WTC11 (cell line): ENCODE results near the gene PHF5A. TPM values are rescaled to one million over a fixed set of nuclear protein-coding genes. Genes with fewer than 3 reads are reported as not detected.

Experiments
- ATAC-seq: fragments of 200-7000 bp; cut with Tn5 transposase; 2 replicates; pipeline ENCODE4 v1.10.0; 2021; ENCODE audit warnings: mild to moderate bottlenecking, moderate library complexity
- CTCF ChIA-PET: fragments of 300-600 bp; sonication (Branson Sonifier 250); formaldehyde crosslinking; loops from one replicate; lab custom pipeline; 2021; ENCODE audit warnings: antibody characterized with exemption; lab: Charles Lee
- POLR2A ChIA-PET: fragments of 350-600 bp; sonication (Branson Sonifier 250); formaldehyde crosslinking; loops from one replicate; lab custom pipeline; 2021; ENCODE audit warnings: antibody characterized with exemption; lab: Charles Lee
- DNase-seq: peaks from one replicate; pipeline ENCODE4 v3.0.0; 2021; ENCODE audit warnings: low spot score
- H3K27ac Mint-ChIP-seq: 2 replicates; pipeline ENCODE4 v1.8.0; 2021; ENCODE audit warnings: mixed read lengths
- H3K27me3 Mint-ChIP-seq: 2 replicates; pipeline ENCODE4 v1.8.0; 2021; ENCODE audit warnings: low read depth, mild to moderate bottlenecking, moderate library complexity, mixed read lengths
- H3K36me3 Mint-ChIP-seq: 2 replicates; pipeline ENCODE4 v1.8.0; 2021; ENCODE audit warnings: mixed read lengths
- H3K4me1 Mint-ChIP-seq: 2 replicates; pipeline ENCODE4 v1.8.0; 2022; ENCODE audit warnings: mixed read lengths
- H3K4me3 Mint-ChIP-seq: 2 replicates; pipeline ENCODE4 v1.8.0; 2021; ENCODE audit warnings: mild to moderate bottlenecking, moderate library complexity, mixed read lengths
- H3K9me3 Mint-ChIP-seq: 2 replicates; pipeline ENCODE4 v1.8.0; 2021; ENCODE audit warnings: mixed read lengths
- AR ChIP-seq: fragments of 250-450 bp; sonication (Bioruptor Pico); IDR thresholded peaks from 2 replicates; pipeline ENCODE4 v1.9.0; 2021; ENCODE audit warnings: mild to moderate bottlenecking
- ATF2 ChIP-seq: sonication (generic); formaldehyde crosslinking; IDR thresholded peaks from 2 replicates; pipeline ENCODE4 v1.8.1; 2022; ENCODE audit warnings: low read depth, missing genetic modification reagents, borderline replicate concordance
- CREM ChIP-seq: sonication (generic); formaldehyde crosslinking; IDR thresholded peaks from 2 replicates; pipeline ENCODE4 v1.8.1; 2022; ENCODE audit warnings: mild to moderate bottlenecking, missing genetic modification reagents, moderate library complexity
- E2F1 ChIP-seq: sonication (generic); formaldehyde crosslinking; IDR thresholded peaks from 2 replicates; pipeline ENCODE4 v1.8.0; 2022; ENCODE audit warnings: mild to moderate bottlenecking, missing genetic modification reagents
- ELF4 ChIP-seq: sonication (generic); formaldehyde crosslinking; IDR thresholded peaks from 2 replicates; pipeline ENCODE4 v1.8.1; 2022; ENCODE audit warnings: low read depth, mild to moderate bottlenecking, moderate library complexity, missing genetic modification reagents
- EMX1 ChIP-seq: fragments of 250-450 bp; sonication (Bioruptor Pico); IDR thresholded peaks from 2 replicates; pipeline ENCODE4 v1.8.0; 2021; ENCODE audit warnings: mild to moderate bottlenecking
- FOXK1 ChIP-seq: sonication (generic); formaldehyde crosslinking; IDR thresholded peaks from 2 replicates; pipeline ENCODE4 v1.8.0; 2022; ENCODE audit warnings: mild to moderate bottlenecking, moderate library complexity, missing genetic modification reagents
- GABPB1 ChIP-seq: sonication (generic); formaldehyde crosslinking; IDR thresholded peaks from 2 replicates; pipeline ENCODE4 v1.8.1; 2023; ENCODE audit warnings: mild to moderate bottlenecking, missing genetic modification reagents
- GTF2I ChIP-seq: fragments of 250-450 bp; sonication (Bioruptor Pico); conservative IDR thresholded peaks from 2 replicates; pipeline ENCODE4 v1.4.0; 2021; ENCODE audit warnings: mild to moderate bottlenecking
- HMGA2 ChIP-seq: fragments of 250-450 bp; sonication (Bioruptor Pico); IDR thresholded peaks from 2 replicates; pipeline ENCODE4 v1.4.0; 2021; ENCODE audit warnings: mild to moderate bottlenecking, moderate library complexity
- IRF1 ChIP-seq: sonication (generic); formaldehyde crosslinking; IDR thresholded peaks from 2 replicates; pipeline ENCODE4 v1.8.0; 2023; ENCODE audit warnings: missing genetic modification reagents
- KAT7 ChIP-seq: sonication (generic); formaldehyde crosslinking; IDR thresholded peaks from 2 replicates; pipeline ENCODE4 v1.8.1; 2023; ENCODE audit warnings: missing genetic modification reagents, mild to moderate bottlenecking, borderline replicate concordance
- PRDM15 ChIP-seq: sonication (generic); formaldehyde crosslinking; IDR thresholded peaks from 2 replicates; pipeline ENCODE4 v1.8.0; 2022; ENCODE audit warnings: missing genetic modification reagents
- RORB ChIP-seq: fragments of 250-450 bp; sonication (Bioruptor Pico); IDR thresholded peaks from 2 replicates; pipeline ENCODE4 v1.9.0; 2021; ENCODE audit warnings: mild to moderate bottlenecking
- SOX15 ChIP-seq: fragments of 250-450 bp; sonication (Bioruptor Pico); IDR thresholded peaks from 2 replicates; pipeline ENCODE4 v1.9.0; 2021; ENCODE audit warnings: mild to moderate bottlenecking
- TP53 ChIP-seq: sonication (generic); formaldehyde crosslinking; IDR thresholded peaks from 2 replicates; pipeline ENCODE4 v1.8.1; 2023; ENCODE audit warnings: mild to moderate bottlenecking, missing genetic modification reagents
- ZBTB43 ChIP-seq: sonication (generic); formaldehyde crosslinking; IDR thresholded peaks from 2 replicates; pipeline ENCODE4 v1.8.1; 2023; ENCODE audit warnings: mild to moderate bottlenecking, missing genetic modification reagents
- total RNA-seq: library from RNA; stranded (reverse); gene quantifications from 3 replicates; pipeline ENCODE4 v1.2.3, GENCODE V29; 2021

PHF5A gene
- total RNA-seq, 1 experiment from 2014 or later: 93.1 TPM

- TF ChIP-seq ELF4 (CRISPR knock-in tag) (no peak), ZBTB43 (CRISPR knock-in tag) (no peak), HMGA2 (no peak)
These were observed 52.9 kb downstream of the PHF5A start (continued) for GRCh38 chr22:41415554-41415953.

GRCh38 chr22:41411021-41411851 lies 57.3 kb downstream of the PHF5A start:
- H3K36me3 Mint-ChIP-seq: no peaks in the 10 kb centered on the region
- DNase-seq (no peak), ATAC-seq (peak; percentile 21)
- H3K4me1 Mint-ChIP-seq: peaks cover 22% of the 10 kb centered on the region
- H3K27ac Mint-ChIP-seq: peak overlapping the region; percentile 50
- TF ChIP-seq ATF2 (CRISPR knock-in tag) (no peak), FOXK1 (CRISPR knock-in tag) (no peak), GABPB1 (no peak), PRDM15 (no peak), CREM (CRISPR knock-in tag) (no peak), IRF1 (CRISPR knock-in tag) (no peak), GTF2I (CRISPR knock-in tag) (peak; percentile 86)
- no peaks in the 10 kb centered on the region for H3K9me3 Mint-ChIP-seq
- H3K4me3 Mint-ChIP-seq: no peak overlapping the region
- CTCF ChIA-PET: interaction anchor here (1.5 to 2.1 kb wide), 3 partner anchors 29 to 122 kb away, joined by 4 to 7 read pairs (median 6); partner anchors contain the start of gene TEF
- POLR2A ChIA-PET: interaction anchor here (0.5 to 1.8 kb wide), 2 partner anchors 30 to 120 kb away, joined by 3 to 5 read pairs; partner anchors contain the start of gene TEF
- H3K27me3 Mint-ChIP-seq: no peaks in the 10 kb centered on the region

- CTCF ChIA-PET: interaction anchor here (0.8 kb wide), 1 partner anchor 29 kb away, joined by 6 read pairs; the partner anchor contains the start of gene TEF
- ATAC-seq: no peak
- POLR2A ChIA-PET: no interaction called here
- TF ChIP-seq E2F1 (CRISPR knock-in tag) (no peak), TP53 (CRISPR knock-in tag) (no peak), RORB (CRISPR knock-in tag) (no peak), SOX15 (CRISPR knock-in tag) (no peak), EMX1 (CRISPR knock-in tag) (no peak), KAT7 (no peak), AR (CRISPR knock-in tag) (no peak)
- no peak overlapping the region for H3K27ac Mint-ChIP-seq
- peaks cover 22% of the 10 kb centered on the region for H3K4me1 Mint-ChIP-seq
- H3K4me3 Mint-ChIP-seq: no peak overlapping the region
- H3K27me3 Mint-ChIP-seq: no peaks in the 10 kb centered on the region
- DNase-seq: no peak
- no peaks in the 10 kb centered on the region for H3K36me3 Mint-ChIP-seq
- H3K9me3 Mint-ChIP-seq: no peaks in the 10 kb centered on the region
These were observed 58.2 kb downstream of the PHF5A start for GRCh38 chr22:41410311-41410751.
